H7 (cell line): Measurements from ENCODE around the gene ANKS6. TPM values are rescaled to one million over a fixed set of nuclear protein-coding genes. Genes with fewer than 3 reads are reported as not detected.

ENCODE experiments used
- DNase-seq: peaks from one replicate; pipeline ENCODE4 v3.0.0; 2012
- H3K27me3 ChIP-seq: 2 replicates; pipeline ENCODE4 v1.6.0; 2011; ENCODE audit warnings: mild to moderate bottlenecking, low read length; ENCODE audit not compliant: control insufficient read depth, insufficient read depth
- H3K36me3 ChIP-seq: replicated peaks from 2 replicates; pipeline ENCODE4 v1.5.1; 2011; ENCODE audit warnings: low read length; ENCODE audit not compliant: control insufficient read depth, insufficient read depth
- H3K4me3 ChIP-seq: 2 replicates; pipeline ENCODE4 v1.5.1; 2011; ENCODE audit warnings: low read depth, mild to moderate bottlenecking, control low read depth, low read length, moderate library complexity; ENCODE audit not compliant: insufficient read depth
- total RNA-seq: library from RNA; depleted of rRNA; stranded (reverse); fragments of >200 nt; shearing (Covaris generic); gene quantifications from 2 replicates; pipeline ENCODE4 v1.2.3, GENCODE V29; 2014

Gene ANKS6
- total RNA-seq, 1 experiment from 2014 or later = 51.0 TPM

- peak; percentile 93 for DNase-seq
- H3K36me3 ChIP-seq = no peaks in the 10 kb centered on the region
- H3K4me3 ChIP-seq = peak within 1 kb of the TSS; percentile 56
- H3K27me3 ChIP-seq = peaks cover 20% of the 10 kb centered on the region
Measured at GRCh38 chr9:98807070-98807813, 10.9 kb upstream of the ANKS6 start, which contains the start of gene GALNT12. GALNT12 (plus strand) TSS chr9:98807670; CDS start chr9:98807699, 29 bp downstream.

DNA sequence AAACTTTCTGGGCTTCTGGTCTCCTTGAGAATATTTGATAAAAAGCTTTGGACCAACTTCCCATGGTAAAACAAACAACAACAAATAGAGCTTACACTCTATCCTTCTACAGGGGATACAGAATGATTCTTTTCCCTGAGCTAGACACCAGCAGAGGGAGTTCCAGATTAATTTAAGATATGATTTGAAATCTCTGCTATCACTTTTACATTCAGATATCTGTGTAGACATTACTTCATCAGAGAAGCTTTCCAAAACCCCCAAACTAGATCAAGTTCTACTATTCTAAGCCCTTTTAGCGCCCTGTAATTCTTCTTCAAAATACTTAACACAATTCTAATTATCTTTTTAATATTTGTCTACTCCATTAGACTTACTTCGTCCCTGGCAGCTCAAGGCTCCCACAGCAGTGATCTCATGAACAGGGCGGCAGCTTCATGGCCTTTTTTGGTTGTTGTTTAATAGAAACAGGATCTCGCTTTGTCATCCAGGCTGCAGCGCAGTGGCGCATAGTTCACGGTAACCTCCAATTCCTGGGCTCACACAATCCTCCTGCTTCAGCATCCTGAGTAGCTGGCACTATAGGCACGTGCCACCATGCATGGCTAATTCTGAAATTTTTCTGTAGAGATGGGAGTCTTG is 10.2 kb upstream of the ANKS6 start:
- H3K4me3 ChIP-seq = no peak overlapping the region
- DNase-seq = no peak
- H3K27me3 ChIP-seq = peaks cover 20% of the 10 kb centered on the region
- no peaks in the 10 kb centered on the region for H3K36me3 ChIP-seq

DNA sequence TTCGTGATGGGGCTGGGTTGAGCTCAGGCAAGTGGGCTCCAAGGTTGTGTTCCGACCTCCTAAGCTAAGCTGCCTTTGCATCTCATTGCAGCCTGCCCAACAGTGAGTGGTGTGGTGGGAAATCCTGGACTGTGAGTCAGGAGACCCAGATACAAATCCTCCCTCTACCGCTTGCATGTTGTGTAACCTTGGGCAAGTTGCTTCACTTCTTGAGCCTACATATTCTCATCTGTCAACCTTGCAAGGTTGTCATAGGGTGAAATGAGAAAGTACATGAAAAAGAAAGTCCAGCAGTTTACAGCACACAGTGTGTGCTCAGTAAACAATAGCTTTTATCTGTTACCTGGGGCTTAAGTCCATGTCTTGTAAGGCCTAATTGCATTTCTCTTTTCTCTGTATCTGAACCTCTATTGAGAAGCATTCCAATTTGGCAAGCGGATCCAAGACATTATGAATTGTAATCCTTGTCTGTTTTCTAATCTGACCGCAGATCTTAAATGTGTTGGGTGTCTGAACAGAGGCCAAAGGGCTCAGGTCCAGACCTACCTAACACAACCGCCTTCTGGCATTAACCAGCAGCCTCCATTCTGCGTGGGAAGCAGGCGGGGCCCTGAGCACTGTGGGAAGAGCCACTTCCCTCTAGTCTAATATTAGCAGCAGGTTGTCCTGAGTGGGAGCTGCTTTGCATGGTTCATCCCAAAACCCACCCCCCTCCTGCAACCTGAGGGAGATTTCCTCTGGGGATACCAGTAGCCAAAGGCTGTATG is 9.3 kb upstream of the ANKS6 start:
- Histone ChIP-seq H3K4me3 (no peak overlapping the region), H3K27me3 (peaks cover 20% of the 10 kb centered on the region), H3K36me3 (no peaks in the 10 kb centered on the region)
- no peak for DNase-seq

DNA sequence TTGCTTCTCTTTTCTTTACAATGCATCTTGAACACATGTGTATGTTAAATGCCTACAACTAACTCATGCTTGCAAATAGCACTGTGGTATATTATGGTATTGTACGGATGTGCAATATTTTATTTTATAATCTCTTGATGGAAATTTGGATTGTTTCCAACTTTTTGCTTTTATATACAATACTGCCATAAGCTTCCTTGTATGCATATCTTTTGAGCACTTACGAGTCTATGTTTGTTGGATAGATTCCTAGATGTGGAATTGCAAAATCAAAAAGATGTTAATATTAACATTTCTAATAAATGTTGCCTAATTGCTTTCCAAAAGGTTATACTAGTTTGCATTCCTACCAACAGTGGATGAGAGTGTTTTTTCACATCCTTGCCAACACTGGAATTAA is 7.7 kb upstream of the ANKS6 start:
- Histone ChIP-seq H3K27me3 (peaks cover 20% of the 10 kb centered on the region), H3K4me3 (no peak overlapping the region), H3K36me3 (no peaks in the 10 kb centered on the region)
- no peak for DNase-seq

DNA sequence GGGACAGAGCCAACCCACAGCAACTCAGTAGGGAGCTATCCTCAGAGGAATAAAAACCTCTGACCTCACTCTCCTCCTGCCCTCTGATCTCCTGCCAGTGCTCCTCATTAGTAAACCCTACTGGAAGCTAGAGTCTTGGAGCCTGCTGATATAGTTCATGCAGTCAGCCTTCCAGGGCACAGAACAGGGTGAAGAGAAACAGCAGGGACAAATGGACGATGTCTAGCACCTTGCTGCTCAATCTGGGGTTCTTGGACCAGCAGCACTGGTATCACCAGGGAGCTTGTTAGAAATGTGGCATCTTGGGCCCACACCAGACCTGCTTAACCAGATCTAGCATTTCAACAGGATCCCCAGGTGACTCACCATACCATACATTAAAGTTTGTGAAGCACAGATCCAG is 5.6 kb upstream of the ANKS6 start:
- DNase-seq = no peak
- H3K36me3 ChIP-seq = no peaks in the 10 kb centered on the region
- H3K4me3 ChIP-seq = no peak overlapping the region
- peaks cover 4% of the 10 kb centered on the region; the same call in 1 of the 2 replicates for H3K27me3 ChIP-seq

DNA sequence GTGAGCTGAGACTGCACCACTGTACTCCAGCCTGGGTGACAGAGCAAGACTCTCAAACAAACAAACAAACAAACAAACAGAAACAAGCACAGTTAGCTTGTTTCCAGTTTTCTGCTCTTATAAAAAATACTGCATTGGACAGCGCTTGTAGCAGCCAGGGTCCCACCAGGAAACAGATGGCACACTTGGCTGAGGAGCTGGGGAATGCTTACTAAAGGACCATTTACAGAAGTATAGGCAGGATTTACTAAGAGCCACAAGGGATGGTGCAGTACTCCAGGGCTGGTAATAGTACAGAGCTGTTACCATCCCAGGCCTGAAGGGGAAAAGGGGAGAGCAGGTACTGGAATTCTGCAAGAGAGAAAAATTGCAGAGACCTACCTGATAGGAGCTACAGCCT is 5.2 kb upstream of the ANKS6 start:
- no peaks in the 10 kb centered on the region for H3K36me3 ChIP-seq
- H3K4me3 ChIP-seq = no peak overlapping the region
- peaks cover 4% of the 10 kb centered on the region; the same call in 1 of the 2 replicates for H3K27me3 ChIP-seq
- peak; percentile 20 for DNase-seq

DNA sequence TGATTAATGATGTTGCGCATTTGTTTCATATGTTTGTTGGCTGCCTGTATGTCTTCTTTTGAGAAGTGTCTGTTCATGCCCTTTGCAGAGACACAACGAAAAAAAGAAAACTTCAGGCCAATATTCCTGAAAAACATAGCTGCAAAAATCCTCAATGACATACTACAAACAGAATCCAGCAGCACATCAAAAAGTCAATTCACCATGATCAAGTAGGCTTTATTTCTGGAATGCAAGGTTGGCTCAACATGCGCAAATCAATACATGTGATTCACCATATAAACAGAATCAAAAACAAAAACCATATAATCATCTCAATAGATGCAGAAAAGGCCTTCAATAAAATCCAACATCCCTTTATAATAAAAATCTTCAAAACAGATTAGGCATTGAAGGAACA is 1.9 kb upstream of the ANKS6 start:
- DNase-seq = no peak
- Histone ChIP-seq H3K36me3 (no peaks in the 10 kb centered on the region; the same call in 1 of the 2 replicates), H3K4me3 (no peak overlapping the region), H3K27me3 (peaks cover 4% of the 10 kb centered on the region; the same call in 1 of the 2 replicates)

DNA sequence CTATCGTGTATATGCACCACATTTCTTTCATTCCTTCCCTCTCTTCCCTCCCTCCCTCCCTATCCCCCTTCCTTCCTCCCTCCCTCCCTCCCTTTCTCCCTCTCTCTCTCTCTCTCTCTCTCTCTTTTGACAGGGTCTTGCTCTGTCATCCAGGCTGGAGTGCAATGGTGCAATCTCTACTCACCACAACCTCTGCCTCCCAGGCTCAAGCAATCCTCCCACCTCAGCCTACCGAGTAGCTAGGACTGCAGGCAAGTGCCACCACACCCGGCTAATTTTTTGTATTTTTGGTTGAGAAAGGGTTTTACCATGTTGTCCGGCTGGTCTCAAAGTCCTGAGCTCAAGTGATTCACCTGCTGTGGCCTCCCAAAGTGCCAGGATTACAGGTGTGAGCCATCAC is 1.1 kb upstream of the ANKS6 start:
- no peak for DNase-seq
- H3K36me3 ChIP-seq = no peaks in the 10 kb centered on the region; the same call in 1 of the 2 replicates
- no peak overlapping the region for H3K4me3 ChIP-seq

GRCh38 chr9:98795970-98796363 is 388 bp downstream of the ANKS6 start:
- H3K27me3 ChIP-seq = peaks cover 4% of the 10 kb centered on the region; the same call in 1 of the 2 replicates
- peak overlapping the region; percentile 72 for H3K4me3 ChIP-seq
- peak; percentile 86 for DNase-seq
- no peaks in the 10 kb centered on the region; the same call in 1 of the 2 replicates for H3K36me3 ChIP-seq

More for the DNA sequence above, 1.1 kb upstream of the ANKS6 start:
- peaks cover 4% of the 10 kb centered on the region; the same call in 1 of the 2 replicates for H3K27me3 ChIP-seq

- peaks cover 4% of the 10 kb centered on the region; the same call in 1 of the 2 replicates for H3K27me3 ChIP-seq
- peak overlapping the region; percentile 72 for H3K4me3 ChIP-seq
- DNase-seq = peak; percentile 45
- H3K36me3 ChIP-seq = no peaks in the 10 kb centered on the region; the same call in 1 of the 2 replicates
Measured at GRCh38 chr9:98795295-98795955, 930 bp downstream of the ANKS6 start.

DNA sequence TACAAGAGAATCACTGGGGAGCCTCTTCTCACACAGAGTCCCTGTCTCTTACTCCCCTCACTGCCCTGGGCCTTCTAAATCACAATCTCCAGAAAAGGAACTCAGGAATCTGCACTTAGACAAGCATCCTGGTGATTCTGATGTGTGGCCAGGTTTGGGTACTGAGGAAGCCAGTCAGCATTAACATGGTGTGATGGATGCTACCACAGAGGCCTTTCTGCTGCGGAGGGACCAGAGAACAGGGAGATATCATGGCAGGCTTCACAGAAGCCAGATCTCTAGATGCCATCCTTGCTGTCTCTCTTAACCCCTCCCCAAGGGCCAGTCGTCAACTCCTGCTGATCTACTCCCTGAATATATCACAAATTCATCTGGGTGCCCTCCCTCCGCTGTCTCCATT is 1.6 kb downstream of the ANKS6 start:
- Histone ChIP-seq H3K36me3 (peaks cover 2% of the 10 kb centered on the region; the same call in 1 of the 2 replicates), H3K27me3 (peaks cover 4% of the 10 kb centered on the region; the same call in 1 of the 2 replicates), H3K4me3 (no peak overlapping the region)
- peak; percentile 7 for DNase-seq

DNA sequence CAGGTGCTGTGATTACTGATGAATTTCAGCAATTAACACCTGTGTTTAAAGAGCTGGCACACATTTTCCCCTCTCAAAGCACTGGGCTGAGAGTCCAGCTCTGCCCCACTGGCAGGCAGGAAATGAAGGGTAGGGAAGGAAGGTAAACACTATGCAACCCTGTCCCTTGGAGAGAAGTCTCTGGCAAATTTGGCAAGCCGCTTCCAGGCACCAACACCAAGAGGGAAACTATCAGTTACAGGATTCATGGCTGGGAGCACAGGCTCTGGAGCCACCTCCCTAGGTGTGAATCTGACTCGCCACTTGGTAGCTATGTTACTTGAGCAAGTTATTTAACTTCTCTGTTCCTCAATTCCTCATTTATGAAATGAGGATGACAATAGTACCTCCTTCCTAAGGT is 3.3 kb downstream of the ANKS6 start:
- Histone ChIP-seq H3K36me3 (peaks cover 6% of the 10 kb centered on the region), H3K4me3 (no peak overlapping the region), H3K27me3 (peaks cover 4% of the 10 kb centered on the region; the same call in 1 of the 2 replicates)
- DNase-seq = peak; percentile 10

DNA sequence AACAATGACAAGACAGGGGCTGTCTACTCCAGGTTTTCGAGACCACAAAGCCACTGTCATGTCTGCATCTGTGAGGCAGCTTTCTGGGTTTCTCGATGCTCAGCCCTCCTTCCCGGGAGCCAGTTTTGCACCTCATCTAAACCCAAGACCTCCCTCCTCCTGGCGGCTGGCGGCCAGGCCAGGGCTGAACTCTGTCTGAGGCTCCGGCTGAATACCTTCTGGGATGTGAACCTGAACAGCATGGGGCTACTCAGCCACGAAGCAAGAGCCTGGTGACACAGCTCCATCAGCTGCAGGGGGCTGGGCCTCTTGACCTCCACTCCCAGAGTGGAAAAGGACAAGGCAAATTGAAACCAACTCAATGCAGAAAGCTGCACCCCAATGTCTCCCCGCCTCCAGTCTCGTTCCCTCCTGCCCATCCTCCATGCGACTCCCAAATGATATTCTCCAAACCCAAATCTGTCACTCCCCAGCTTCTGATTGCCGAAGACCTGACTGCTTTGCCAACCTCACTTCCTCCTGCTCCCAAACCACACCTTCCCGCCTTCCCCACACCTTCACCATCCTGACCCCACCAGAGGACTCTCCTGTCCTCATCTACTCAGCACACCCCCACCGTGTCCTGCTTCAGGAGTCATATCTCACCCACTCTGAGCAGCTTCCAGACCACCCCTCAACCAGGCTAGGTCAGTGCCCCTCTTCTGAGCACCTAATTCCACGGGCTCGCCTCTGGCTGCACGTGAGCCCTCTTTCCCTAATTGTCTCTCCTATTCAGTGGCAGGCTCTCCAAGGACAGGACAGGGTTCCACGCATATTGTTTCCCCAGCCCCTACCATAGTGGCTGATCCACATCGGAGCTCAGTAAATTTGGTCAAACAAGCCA is 4.5 kb downstream of the ANKS6 start:
- no peak overlapping the region for H3K4me3 ChIP-seq
- H3K36me3 ChIP-seq = peaks cover 6% of the 10 kb centered on the region
- H3K27me3 ChIP-seq = peaks cover 2% of the 10 kb centered on the region; the same call in 1 of the 2 replicates
- no peak for DNase-seq
